Measurements from ENCODE around the gene LTN1. TPM values are rescaled to one million over a fixed set of nuclear protein-coding genes. Genes with fewer than 3 reads are reported as not detected.

LTN1 gene
- total RNA-seq, 1 experiment from 2014 or later, result 8.7 TPM

DNA sequence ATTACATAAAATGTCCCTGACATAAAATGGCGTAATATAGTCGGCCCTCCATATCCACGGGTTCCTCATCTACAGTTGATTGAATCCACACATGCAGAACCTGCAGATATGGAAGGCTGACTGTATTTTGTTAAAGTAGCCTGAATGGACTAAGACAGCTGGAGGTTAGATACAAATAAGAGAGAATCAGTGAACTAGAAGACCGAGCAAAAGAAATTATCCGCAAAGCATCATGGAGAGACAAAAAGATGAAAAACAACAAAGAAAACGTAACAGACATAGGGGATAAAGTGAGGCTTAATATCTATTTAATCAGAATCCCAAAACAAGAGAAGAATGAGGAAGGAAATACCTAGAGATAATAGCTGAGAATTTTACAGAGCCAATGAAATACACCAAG is 20.3 kb downstream of the LTN1 start:
- POLR2A ChIA-PET, result no interaction called here
- ATAC-seq, result no peak
- no peak overlapping the region for H3K9ac ChIP-seq (ENCODE audit: low read length)
- no peaks in the 10 kb centered on the region for H3K9me3 ChIP-seq (ENCODE audit: control insufficient read depth in 1 of 2, insufficient read depth in 1 of 2, low read depth in 1 of 2, low read length in 2 of 2)
- no peaks in the 10 kb centered on the region for H3K9me2 ChIP-seq (ENCODE audit: insufficient read depth)
- no peak overlapping the region for H3K27ac ChIP-seq (ENCODE audit: low read depth, low read length)
- H2AFZ ChIP-seq (ENCODE audit: low read depth, low read length, poor library complexity, severe bottlenecking), result no peak overlapping the region
- DNase-seq (ENCODE audit: low read depth, low spot score), result no peak
- no peaks in the 10 kb centered on the region for H4K20me1 ChIP-seq (ENCODE audit: insufficient read depth)
- intact Hi-C loops (cut with micrococcal nuclease), result no loop called here
- CTCF ChIA-PET, result no interaction called here
- TF ChIP-seq YY1 (IDR thresholded peaks at IDR 0.05; ENCODE audit: extremely low read depth, insufficient replicate concordance, low read depth, low read length) (no peak), ZNF274 (IDR thresholded peaks at IDR 0.05; ENCODE audit: low read depth, low read length) (no peak), EZH2 (IDR thresholded peaks at IDR 0.05) (no peak), SIN3A (IDR thresholded peaks at IDR 0.05; ENCODE audit: low read depth) (no peak), ZFX (IDR thresholded peaks at IDR 0.05) (no peak), SRF (IDR thresholded peaks at IDR 0.05; ENCODE audit: low read depth) (no peak)
- no peaks in the 10 kb centered on the region for H3K4me1 ChIP-seq (ENCODE audit: control insufficient read depth in 1 of 2, insufficient read depth in 2 of 2, low read length in 2 of 2)
- H3K27me3 ChIP-seq (ENCODE audit: insufficient read depth, low read length), result no peaks in the 10 kb centered on the region
- H3K79me2 ChIP-seq (ENCODE audit: insufficient read depth, low read length), result peaks cover 10% of the 10 kb centered on the region
- RAD21 ChIA-PET (ENCODE audit: low non-redundant PET in 1 of 2, low total read pairs in 2 of 2, uncharacterized antibody in 2 of 2, unreplicated experiment in 2 of 2), result no interaction called here
- H3K4me2 ChIP-seq (ENCODE audit: low read length), result no peak overlapping the region
- BruUV-seq (replicated peaks), result no TSS peak
- peaks cover 17 to 37% of the 10 kb centered on the region in 2 experiments for H3K36me3 ChIP-seq (ENCODE audit: control insufficient read depth in 1 of 2, insufficient read depth in 2 of 2, low read length in 2 of 2)
- H3K4me3 ChIP-seq (replicated peaks in 1 of 2; ENCODE audit: low read depth in 1 of 2, low read length in 2 of 2), result no peak overlapping the region

GRCh38 chr21:28971171-28971570 is 21.5 kb downstream of the LTN1 start:
- Histone ChIP-seq H3K4me1 (ENCODE audit: control insufficient read depth in 1 of 2, insufficient read depth in 2 of 2, low read length in 2 of 2) (no peaks in the 10 kb centered on the region), H4K20me1 (ENCODE audit: insufficient read depth) (no peaks in the 10 kb centered on the region; the same call in 1 of the 2 replicates), H3K79me2 (ENCODE audit: insufficient read depth, low read length) (peaks cover 10% of the 10 kb centered on the region), H3K4me3 (replicated peaks in 1 of 2; ENCODE audit: low read depth in 1 of 2, low read length in 2 of 2) (no peak overlapping the region), H3K4me2 (ENCODE audit: low read length) (no peak overlapping the region), H3K27me3 (ENCODE audit: insufficient read depth, low read length) (no peaks in the 10 kb centered on the region), H3K9ac (ENCODE audit: low read length) (no peak overlapping the region), H3K27ac (ENCODE audit: low read depth, low read length) (no peak overlapping the region), H3K9me2 (ENCODE audit: insufficient read depth) (no peaks in the 10 kb centered on the region), H3K36me3 (ENCODE audit: control insufficient read depth in 1 of 2, insufficient read depth in 2 of 2, low read length in 2 of 2) (peaks cover 25 to 49% of the 10 kb centered on the region in 2 experiments), H2AFZ (ENCODE audit: low read depth, low read length, poor library complexity, severe bottlenecking) (no peak overlapping the region), H3K9me3 (ENCODE audit: control insufficient read depth in 1 of 2, insufficient read depth in 1 of 2, low read depth in 1 of 2, low read length in 2 of 2) (no peaks in the 10 kb centered on the region)
- intact Hi-C loops (cut with micrococcal nuclease), result no loop called here
- RAD21 ChIA-PET (ENCODE audit: low non-redundant PET in 1 of 2, low total read pairs in 2 of 2, uncharacterized antibody in 2 of 2, unreplicated experiment in 2 of 2), result no interaction called here
- CTCF ChIA-PET, result no interaction called here
- ATAC-seq, result no peak
- POLR2A ChIA-PET, result interaction anchor here (0.5 kb wide), 1 partner anchor 55 kb away, joined by 3 read pairs; no protein-coding TSS in a partner anchor
- no peak for DNase-seq (ENCODE audit: low read depth, low spot score)
- no TSS peak for BruUV-seq (replicated peaks)
- TF ChIP-seq SRF (IDR thresholded peaks at IDR 0.05; ENCODE audit: low read depth) (no peak), CBX3 (IDR thresholded peaks at IDR 0.05; ENCODE audit: low read depth) (no peak), REST (IDR thresholded peaks at IDR 0.05; ENCODE audit: low read depth) (no peak), EZH2phosphoT487 (IDR thresholded peaks at IDR 0.05; ENCODE audit: borderline replicate concordance) (no peak), ZFX (IDR thresholded peaks at IDR 0.05) (no peak), MAX (IDR thresholded peaks at IDR 0.05) (no peak), POLR2A (IDR thresholded peaks at IDR 0.05; ENCODE audit: borderline replicate concordance, extremely low read depth, insufficient read depth, insufficient read length) (no peak), CEBPB (IDR thresholded peaks at IDR 0.05; ENCODE audit: low read depth) (no peak), FOSL1 (IDR thresholded peaks at IDR 0.05; ENCODE audit: low read depth) (no peak), SP1 (IDR thresholded peaks at IDR 0.05; ENCODE audit: low read depth) (no peak), RAD21 (IDR thresholded peaks at IDR 0.05; ENCODE audit: low read depth) (no peak), EGR1 (IDR thresholded peaks at IDR 0.05; ENCODE audit: low read depth) (no peak)
- TF ChIP-seq, protein P1, sequence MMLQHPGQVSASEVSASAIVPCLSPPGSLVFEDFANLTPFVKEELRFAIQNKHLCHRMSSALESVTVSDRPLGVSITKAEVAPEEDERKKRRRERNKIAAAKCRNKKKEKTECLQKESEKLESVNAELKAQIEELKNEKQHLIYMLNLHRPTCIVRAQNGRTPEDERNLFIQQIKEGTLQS (IDR thresholded peaks at IDR 0.05), result no peak
- TF ChIP-seq, protein P2, sequence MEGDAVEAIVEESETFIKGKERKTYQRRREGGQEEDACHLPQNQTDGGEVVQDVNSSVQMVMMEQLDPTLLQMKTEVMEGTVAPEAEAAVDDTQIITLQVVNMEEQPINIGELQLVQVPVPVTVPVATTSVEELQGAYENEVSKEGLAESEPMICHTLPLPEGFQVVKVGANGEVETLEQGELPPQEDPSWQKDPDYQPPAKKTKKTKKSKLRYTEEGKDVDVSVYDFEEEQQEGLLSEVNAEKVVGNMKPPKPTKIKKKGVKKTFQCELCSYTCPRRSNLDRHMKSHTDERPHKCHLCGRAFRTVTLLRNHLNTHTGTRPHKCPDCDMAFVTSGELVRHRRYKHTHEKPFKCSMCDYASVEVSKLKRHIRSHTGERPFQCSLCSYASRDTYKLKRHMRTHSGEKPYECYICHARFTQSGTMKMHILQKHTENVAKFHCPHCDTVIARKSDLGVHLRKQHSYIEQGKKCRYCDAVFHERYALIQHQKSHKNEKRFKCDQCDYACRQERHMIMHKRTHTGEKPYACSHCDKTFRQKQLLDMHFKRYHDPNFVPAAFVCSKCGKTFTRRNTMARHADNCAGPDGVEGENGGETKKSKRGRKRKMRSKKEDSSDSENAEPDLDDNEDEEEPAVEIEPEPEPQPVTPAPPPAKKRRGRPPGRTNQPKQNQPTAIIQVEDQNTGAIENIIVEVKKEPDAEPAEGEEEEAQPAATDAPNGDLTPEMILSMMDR (IDR thresholded peaks at IDR 0.05 in 2 of 3, conservative IDR thresholded peaks at IDR 0.05 in 1 of 3; ENCODE audit: borderline replicate concordance in 1 of 3, insufficient read depth in 1 of 3, low read depth in 2 of 3, low read length in 2 of 3), result no peak

Data from HCT116 (cell line).